ENCODE measurements around the gene ZNF644.
"Not testable (repeated sequence)": the region's sequence is repeated elsewhere in the genome, so short reads cannot be mapped to it uniquely, and the experiment has no call there.

Gene ZNF644

GRCh38 chr1:90977522-90977921 is 44.3 kb downstream of the ZNF644 start:
- DNase-seq = no peak

GRCh38 chr1:90973897-90974798 is 47.7 kb downstream of the ZNF644 start:
- no peak for DNase-seq

- no peak for DNase-seq
These were observed 51.6 kb downstream of the ZNF644 start for GRCh38 chr1:90970208-90970607.

- DNase-seq = no peak
These were observed 52.6 kb downstream of the ZNF644 start for GRCh38 chr1:90969241-90969640.

- peak; percentile 48 for DNase-seq
These were observed 57.3 kb downstream of the ZNF644 start for GRCh38 chr1:90964444-90965035.

- DNase-seq = no peak
These were observed 58.2 kb downstream of the ZNF644 start for GRCh38 chr1:90963651-90964050.

GRCh38 chr1:90963236-90963635 is 58.6 kb downstream of the ZNF644 start:
- no peak for DNase-seq

GRCh38 chr1:90959352-90960206 is 62.3 kb downstream of the ZNF644 start:
- no peak for DNase-seq

GRCh38 chr1:90957497-90957896 is 64.3 kb downstream of the ZNF644 start:
- no peak for DNase-seq

- no peak for DNase-seq
These were observed 66.1 kb downstream of the ZNF644 start for GRCh38 chr1:90955769-90956168.

- no peak for DNase-seq
These were observed 68.9 kb downstream of the ZNF644 start for GRCh38 chr1:90952906-90953305.

GRCh38 chr1:90951009-90951408 is 70.8 kb downstream of the ZNF644 start:
- DNase-seq = no peak

GRCh38 chr1:90948301-90948700 is 73.5 kb downstream of the ZNF644 start:
- no peak for DNase-seq

GRCh38 chr1:90946630-90947029 is 75.2 kb downstream of the ZNF644 start:
- DNase-seq = no peak

- no peak for DNase-seq
These were observed 76.5 kb downstream of the ZNF644 start for GRCh38 chr1:90945287-90945686.

GRCh38 chr1:90943966-90944365 is 77.9 kb downstream of the ZNF644 start:
- DNase-seq = no peak

- DNase-seq = no peak
These were observed 81.1 kb downstream of the ZNF644 start for GRCh38 chr1:90940746-90941145.

GRCh38 chr1:90936731-90937130 is 85.1 kb downstream of the ZNF644 start:
- no peak for DNase-seq

GRCh38 chr1:90936061-90936460 is 85.8 kb downstream of the ZNF644 start:
- DNase-seq = no peak

GRCh38 chr1:90928231-90928630 is 93.6 kb downstream of the ZNF644 start:
- DNase-seq = not testable (repeated sequence)

GRCh38 chr1:90927674-90928073 is 94.2 kb downstream of the ZNF644 start:
- DNase-seq = not testable (repeated sequence)

GRCh38 chr1:90926971-90927370 is 94.9 kb downstream of the ZNF644 start:
- no peak for DNase-seq

All from NCI-H1694 (cell line).